ENCODE results near the gene ATF4.

DNA sequence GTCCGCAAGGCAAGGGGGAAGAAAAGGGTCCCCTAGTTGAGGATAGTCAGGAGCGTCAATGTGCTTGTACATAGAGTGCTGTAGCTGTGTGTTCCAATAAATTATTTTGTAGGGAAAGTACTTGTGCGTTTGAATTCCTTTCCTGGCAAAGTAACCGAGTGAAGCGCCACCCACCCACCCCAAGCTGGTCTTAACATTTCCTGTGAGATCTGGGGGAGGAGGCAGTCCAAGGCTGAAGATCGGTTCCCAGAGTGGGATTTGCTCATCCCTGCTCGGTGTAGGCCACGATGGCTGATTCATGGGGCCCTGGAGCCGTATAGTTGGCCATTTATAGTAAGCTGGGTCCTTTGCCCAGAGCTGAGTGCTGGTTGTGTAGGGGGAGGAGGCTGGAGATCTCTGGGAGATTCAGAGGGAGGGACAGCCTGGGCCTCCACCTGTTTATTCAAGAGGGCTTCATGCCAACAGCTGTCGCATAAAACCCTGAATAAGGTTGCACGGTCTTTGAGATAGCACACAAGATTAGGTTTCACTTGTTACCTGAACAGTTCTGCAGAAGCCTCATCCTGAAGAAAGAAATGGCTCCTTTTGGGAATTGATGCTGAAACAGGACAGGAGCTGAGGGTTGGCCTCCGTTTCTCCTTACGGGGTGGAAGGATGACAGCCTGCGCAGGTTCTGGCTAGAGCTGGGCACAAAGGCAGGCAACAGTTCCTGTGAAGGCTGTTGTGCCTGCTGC is 2.4 kb downstream of the ATF4 start:
- TF ChIP-seq, protein P1, sequence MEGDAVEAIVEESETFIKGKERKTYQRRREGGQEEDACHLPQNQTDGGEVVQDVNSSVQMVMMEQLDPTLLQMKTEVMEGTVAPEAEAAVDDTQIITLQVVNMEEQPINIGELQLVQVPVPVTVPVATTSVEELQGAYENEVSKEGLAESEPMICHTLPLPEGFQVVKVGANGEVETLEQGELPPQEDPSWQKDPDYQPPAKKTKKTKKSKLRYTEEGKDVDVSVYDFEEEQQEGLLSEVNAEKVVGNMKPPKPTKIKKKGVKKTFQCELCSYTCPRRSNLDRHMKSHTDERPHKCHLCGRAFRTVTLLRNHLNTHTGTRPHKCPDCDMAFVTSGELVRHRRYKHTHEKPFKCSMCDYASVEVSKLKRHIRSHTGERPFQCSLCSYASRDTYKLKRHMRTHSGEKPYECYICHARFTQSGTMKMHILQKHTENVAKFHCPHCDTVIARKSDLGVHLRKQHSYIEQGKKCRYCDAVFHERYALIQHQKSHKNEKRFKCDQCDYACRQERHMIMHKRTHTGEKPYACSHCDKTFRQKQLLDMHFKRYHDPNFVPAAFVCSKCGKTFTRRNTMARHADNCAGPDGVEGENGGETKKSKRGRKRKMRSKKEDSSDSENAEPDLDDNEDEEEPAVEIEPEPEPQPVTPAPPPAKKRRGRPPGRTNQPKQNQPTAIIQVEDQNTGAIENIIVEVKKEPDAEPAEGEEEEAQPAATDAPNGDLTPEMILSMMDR (conservative IDR thresholded peaks at IDR 0.05 in 1 of 2, IDR thresholded peaks at IDR 0.05 in 1 of 2; ENCODE audit: extremely low read depth in 1 of 2, insufficient read depth in 1 of 2, low read depth in 1 of 2, low read length in 2 of 2): no peak
- no peak for TF ChIP-seq EZH2 (IDR thresholded peaks at IDR 0.05; ENCODE audit: borderline replicate concordance, low read length)
